Mucosa of rectum (tissue), 2 donors: ENCODE results near the gene WDR4.
"Not testable (repeated sequence)": the region's sequence is repeated elsewhere in the genome, so short reads cannot be mapped to it uniquely, and the experiment has no call there.

ENCODE experiments used
- H3K27ac ChIP-seq, 2 donors: one replicate each; pipeline ENCODE4 v1.7.0; 2013; ENCODE audit warnings: inconsistent platforms in 2 of 2, low read depth in 2 of 2, low read length in 2 of 2
- H3K27me3 ChIP-seq, 2 donors: one replicate each; pipeline ENCODE4 v1.7.0; 2013; ENCODE audit warnings: low read length in 2 of 2; ENCODE audit not compliant: control insufficient read depth in 2 of 2, insufficient read depth in 2 of 2
- H3K36me3 ChIP-seq, 2 donors: one replicate each; pipeline ENCODE4 v1.7.0; 2013; ENCODE audit warnings: low read length in 2 of 2; ENCODE audit not compliant: control insufficient read depth in 2 of 2, insufficient read depth in 2 of 2
- H3K4me1 ChIP-seq, 2 donors: one replicate each; pipeline ENCODE4 v1.7.0; 2013; ENCODE audit warnings: low read length in 2 of 2, mild to moderate bottlenecking in 1 of 2; ENCODE audit not compliant: control insufficient read depth in 2 of 2, insufficient read depth in 2 of 2
- H3K4me3 ChIP-seq, 2 donors: one replicate each; pipeline ENCODE4 v1.7.0; 2013; ENCODE audit warnings: low read length in 2 of 2
- H3K9ac ChIP-seq, 2 donors: one replicate each; pipeline ENCODE4 v1.7.0; 2013; ENCODE audit warnings: low read length in 2 of 2, low read depth in 1 of 2, mild to moderate bottlenecking in 1 of 2
- H3K9me3 ChIP-seq, 2 donors: one replicate each; pipeline ENCODE4 v1.7.0; 2013; ENCODE audit warnings: low read length in 2 of 2; ENCODE audit not compliant: control insufficient read depth in 2 of 2
- donor health status: healthy.
- donor health status: Normal muscosa, but diverticular disease.

WDR4 gene

GRCh38 chr21:42840411-42841155 lies 38.8 kb downstream of the WDR4 start:
- no peak overlapping the region for H3K4me3 ChIP-seq
- H3K9me3 ChIP-seq = no peaks in the 10 kb centered on the region
- no peaks in the 10 kb centered on the region for H3K4me1 ChIP-seq
- no peak overlapping the region for H3K9ac ChIP-seq
- no peaks in the 10 kb centered on the region for H3K27me3 ChIP-seq
- H3K27ac ChIP-seq = no peak overlapping the region
- H3K36me3 ChIP-seq = peaks cover 32 to 36% of the 10 kb centered on the region in 2 donors

GRCh38 chr21:42839271-42840231 lies 39.8 kb downstream of the WDR4 start:
- Histone ChIP-seq H3K27me3 (no peaks in the 10 kb centered on the region), H3K27ac (no peak overlapping the region), H3K4me1 (no peaks in the 10 kb centered on the region), H3K4me3 (no peak overlapping the region), H3K36me3 (peaks cover 23 to 31% of the 10 kb centered on the region in 2 donors), H3K9me3 (no peaks in the 10 kb centered on the region), H3K9ac (no peak overlapping the region)

- not testable (repeated sequence) for H3K9me3 ChIP-seq, H3K9ac ChIP-seq, H3K27me3 ChIP-seq, H3K4me1 ChIP-seq, H3K4me3 ChIP-seq, H3K27ac ChIP-seq
- H3K36me3 ChIP-seq = peaks cover 23 to 26% of the 10 kb centered on the region in 2 donors
These were observed 41.1 kb downstream of the WDR4 start for GRCh38 chr21:42838212-42838690.

- Histone ChIP-seq H3K4me1 (peaks cover 0 to 4% of the 10 kb centered on the region in 2 donors), H3K9me3 (no peaks in the 10 kb centered on the region), H3K36me3 (peaks cover 18 to 21% of the 10 kb centered on the region in 2 donors), H3K27me3 (peaks cover 0 to 3% of the 10 kb centered on the region in 2 donors), H3K27ac (no peak overlapping the region), H3K9ac (no peak overlapping the region), H3K4me3 (no peak overlapping the region)
These were observed 41.7 kb downstream of the WDR4 start for GRCh38 chr21:42837421-42838211.

- no peak overlapping the region for H3K9ac ChIP-seq
- no peak overlapping the region for H3K27ac ChIP-seq
- peaks cover 0 to 7% of the 10 kb centered on the region in 2 donors for H3K27me3 ChIP-seq
- no peak overlapping the region for H3K4me3 ChIP-seq
- H3K36me3 ChIP-seq = peaks cover 16 to 18% of the 10 kb centered on the region in 2 donors
- H3K4me1 ChIP-seq = peaks cover 0 to 4% of the 10 kb centered on the region in 2 donors
- no peaks in the 10 kb centered on the region for H3K9me3 ChIP-seq
These were observed 42.5 kb downstream of the WDR4 start for GRCh38 chr21:42836767-42837301.

GRCh38 chr21:42836402-42836666 lies 43.0 kb downstream of the WDR4 start:
- Histone ChIP-seq H3K4me1 (peaks cover 0 to 4% of the 10 kb centered on the region in 2 donors), H3K9me3 (no peaks in the 10 kb centered on the region), H3K36me3 (peaks cover 12 to 15% of the 10 kb centered on the region in 2 donors), H3K27ac (no peak overlapping the region), H3K27me3 (peaks cover 0 to 10% of the 10 kb centered on the region in 2 donors), H3K4me3 (no peak overlapping the region), H3K9ac (no peak overlapping the region)

GRCh38 chr21:42835611-42836401 lies 43.5 kb downstream of the WDR4 start:
- H3K4me3 ChIP-seq = no peak overlapping the region
- no peaks in the 10 kb centered on the region for H3K9me3 ChIP-seq
- peaks cover 7 to 10% of the 10 kb centered on the region in 2 donors for H3K36me3 ChIP-seq
- H3K27me3 ChIP-seq = peaks cover 0 to 10% of the 10 kb centered on the region in 2 donors
- peaks cover 0 to 4% of the 10 kb centered on the region in 2 donors for H3K4me1 ChIP-seq
- no peak overlapping the region for H3K9ac ChIP-seq
- no peak overlapping the region for H3K27ac ChIP-seq

GRCh38 chr21:42835211-42835610 lies 44.1 kb downstream of the WDR4 start:
- Histone ChIP-seq H3K27me3 (peaks cover 0 to 10% of the 10 kb centered on the region in 2 donors), H3K9ac (no peak overlapping the region), H3K4me3 (no peak overlapping the region), H3K36me3 (peaks cover under 1 to 4% of the 10 kb centered on the region in 2 donors), H3K4me1 (peaks cover 0 to 4% of the 10 kb centered on the region in 2 donors), H3K27ac (no peak overlapping the region), H3K9me3 (no peaks in the 10 kb centered on the region)

GRCh38 chr21:42834726-42835191 lies 44.6 kb downstream of the WDR4 start:
- Histone ChIP-seq H3K27ac (no peak overlapping the region), H3K4me3 (no peak overlapping the region), H3K9ac (no peak overlapping the region), H3K27me3 (peaks cover 1 to 10% of the 10 kb centered on the region in 2 donors), H3K36me3 (peaks cover 0 to 3% of the 10 kb centered on the region in 2 donors), H3K9me3 (no peaks in the 10 kb centered on the region), H3K4me1 (peaks cover 0 to 4% of the 10 kb centered on the region in 2 donors)
